Small intestine (tissue), 7 donors: Measurements from ENCODE around the gene OPCML. TPM values are rescaled to one million over a fixed set of nuclear protein-coding genes. Genes with fewer than 3 reads are reported as not detected.
A peak's percentile ranks its signal among the peaks of the same experiment; 100 is the strongest.

ENCODE experiments used
- DNase-seq, 2 donors: peaks; one replicate each; pipeline versions ENCODE4 v3.0.0 to v3.0.0-alpha.2; 2013
- FAIRE-seq: peaks from 2 replicates; lab custom pipeline; 2012; peaks lifted over from hg19 to GRCh38; lab: Jason Lieb, UNC
- H3K27ac ChIP-seq, 3 donors: one replicate each; pipeline ENCODE4 v1.5.1; 2013; ENCODE audit warnings: low read length in 2 of 3, mild to moderate bottlenecking in 2 of 3, control low read depth in 1 of 3, inconsistent platforms in 1 of 3, low read depth in 1 of 3, moderate library complexity in 1 of 3
- H3K27me3 ChIP-seq, 3 donors: one replicate each; pipeline ENCODE4 v1.6.1; 2013; ENCODE audit warnings: low read length in 3 of 3, inconsistent platforms in 1 of 3; ENCODE audit not compliant: control insufficient read depth in 3 of 3, insufficient read depth in 3 of 3
- H3K36me3 ChIP-seq, 3 donors: one replicate each; pipeline ENCODE4 v1.6.1; 2013; ENCODE audit warnings: low read length in 3 of 3, inconsistent platforms in 1 of 3, low read depth in 1 of 3, mild to moderate bottlenecking in 1 of 3, moderate library complexity in 1 of 3; ENCODE audit not compliant: control insufficient read depth in 3 of 3, insufficient read depth in 2 of 3
- H3K4me1 ChIP-seq, 3 donors: one replicate each; pipeline ENCODE4 v1.6.1; 2013; ENCODE audit warnings: low read length in 2 of 3, inconsistent platforms in 1 of 3, low read depth in 1 of 3, mild to moderate bottlenecking in 1 of 3, moderate library complexity in 1 of 3; ENCODE audit not compliant: control insufficient read depth in 3 of 3, insufficient read depth in 2 of 3
- H3K4me3 ChIP-seq, 3 donors: one replicate each; pipeline ENCODE4 v1.5.1; 2013; ENCODE audit warnings: low read length in 3 of 3, control low read depth in 1 of 3, inconsistent platforms in 1 of 3, low read depth in 1 of 3, mild to moderate bottlenecking in 1 of 3, moderate library complexity in 1 of 3
- H3K9me3 ChIP-seq, 2 donors: one replicate each; pipeline ENCODE4 v1.6.1; 2013; ENCODE audit warnings: low read depth in 1 of 2, low read length in 1 of 2; ENCODE audit not compliant: control insufficient read depth in 2 of 2, insufficient read depth in 1 of 2
- WGBS, 3 donors: extraction: QIAGEN DNeasy Blood & Tissue Kit; methylation state at CpG; one replicate each; pipeline ENCODE4 v1.1.7; 2013; 5-methylcytosine and 5-hydroxymethylcytosine counted together
- polyA plus RNA-seq, 4 donors: library from polyadenylated mRNA; stranded (reverse) in 3 of 4; unstranded in 1 of 4; fragments of 200-250 nt in 3 of 4; fragments of 120-200 nt in 1 of 4; gene quantifications; one replicate each; pipeline versions ENCODE4 v1.2.1 to v1.2.3, GENCODE V29; 2013
- donor health status: healthy with polysubstance abuse.
- donor health status: control.
- donor health status: control.
- donor health status: Bipolar disorder and iron deficiency.
- donor health status: healthy.

The OPCML gene
- polyA plus RNA-seq, 4 donors: 0.16 to 2.0 TPM; not detected in 2

DNA sequence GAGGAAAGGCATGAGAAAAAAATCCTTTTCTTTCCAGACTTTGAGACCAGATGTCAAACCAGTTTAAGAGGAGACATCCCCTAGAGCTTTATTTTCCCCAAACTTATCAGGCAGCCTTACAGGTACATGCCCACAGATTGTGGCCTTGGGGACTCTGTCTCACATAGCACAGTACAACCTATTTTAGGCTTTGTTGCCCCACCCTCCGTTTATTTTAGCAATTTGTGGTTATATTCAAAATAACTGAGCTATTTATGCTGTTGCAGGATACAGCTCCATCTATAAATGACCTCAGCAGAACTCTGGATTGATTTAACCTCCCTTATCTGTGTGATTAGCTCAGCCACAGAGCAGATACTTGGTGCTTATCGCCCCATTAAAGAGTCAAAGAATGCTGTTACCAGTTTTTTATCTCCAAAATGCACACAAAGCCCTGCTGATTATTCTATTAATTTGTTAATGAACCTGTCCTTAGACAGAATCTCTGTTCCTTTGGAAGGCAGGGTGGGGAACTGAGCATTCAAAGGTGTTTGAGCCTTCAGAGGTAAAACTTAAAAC, 525.2 kb downstream of the OPCML start:
- 14 to 51% (median 15%) methylated on average over 2 of the region's 2 CpGs for WGBS, 3 donors
- peaks cover 0 to 14% of the 10 kb centered on the region in 2 donors for H3K9me3 ChIP-seq
- DNase-seq (peak in 1 of 2 donors; percentile 27), FAIRE-seq (no peak)
- H3K36me3 ChIP-seq: no peaks in the 10 kb centered on the region
- no peak overlapping the region for H3K4me3 ChIP-seq
- peaks cover 0 to 2% (median 0%) of the 10 kb centered on the region in 3 donors for H3K27me3 ChIP-seq
- no peak overlapping the region for H3K27ac ChIP-seq
- H3K4me1 ChIP-seq: no peaks in the 10 kb centered on the region

- no peaks in the 10 kb centered on the region for H3K4me1 ChIP-seq
- 80 to 84% (median 80%) methylated on average over 13 of the region's 13 CpGs for WGBS, 3 donors
- no peaks in the 10 kb centered on the region for H3K36me3 ChIP-seq
- no peak for DNase-seq
- H3K27me3 ChIP-seq: no peaks in the 10 kb centered on the region
- H3K9me3 ChIP-seq: peaks cover 0 to 16% of the 10 kb centered on the region in 2 donors
- H3K27ac ChIP-seq: no peak overlapping the region
- no peak for FAIRE-seq
- H3K4me3 ChIP-seq: no peak overlapping the region
Observed at GRCh38 chr11:133004369-133004768, 527.9 kb downstream of the OPCML start.

- FAIRE-seq (no peak), DNase-seq (peak in 1 of 2 donors; percentile 15)
- no peak overlapping the region for H3K4me3 ChIP-seq
- WGBS, 3 donors: 8 to 32% (median 14%) methylated on average over 12 of the region's 12 CpGs
- peaks cover 0 to 6% (median 2%) of the 10 kb centered on the region in 3 donors for H3K27me3 ChIP-seq
- H3K9me3 ChIP-seq: peaks cover 0 to 7% of the 10 kb centered on the region in 2 donors
- no peak overlapping the region for H3K27ac ChIP-seq
- no peaks in the 10 kb centered on the region for H3K36me3 ChIP-seq
- no peaks in the 10 kb centered on the region for H3K4me1 ChIP-seq
Observed at GRCh38 chr11:132999516-132999915, 532.8 kb downstream of the OPCML start.

DNA sequence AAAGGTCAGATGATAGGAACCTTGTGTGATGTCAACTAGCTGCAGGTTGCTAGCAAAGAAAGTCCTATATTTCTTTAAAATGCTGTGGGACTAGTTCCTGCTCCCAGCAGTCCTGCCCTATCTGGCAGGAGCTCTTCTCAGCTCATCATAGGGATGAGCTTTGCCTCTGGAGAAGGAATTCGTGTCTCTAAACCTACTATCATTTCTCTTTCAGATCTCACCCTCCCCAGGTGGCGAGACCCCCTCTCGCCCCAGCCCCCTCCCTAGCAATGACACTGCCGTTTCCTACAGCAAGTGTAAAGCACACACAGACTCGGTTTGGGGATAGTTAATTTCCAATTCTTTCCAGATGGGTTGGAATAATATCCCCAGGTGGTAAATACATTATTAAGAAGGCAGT, 533.3 kb downstream of the OPCML start:
- H3K36me3 ChIP-seq: no peaks in the 10 kb centered on the region
- H3K27ac ChIP-seq: no peak overlapping the region
- no peak overlapping the region for H3K4me3 ChIP-seq
- peaks cover 0 to 6% of the 10 kb centered on the region in 2 donors for H3K9me3 ChIP-seq
- DNase-seq (no peak), FAIRE-seq (no peak)
- H3K27me3 ChIP-seq: peaks cover 0 to 10% (median 2%) of the 10 kb centered on the region in 3 donors
- WGBS, 3 donors: 45 to 53% (median 51%) methylated on average over 5 of the region's 5 CpGs
- H3K4me1 ChIP-seq: no peaks in the 10 kb centered on the region

- DNase-seq (no peak), FAIRE-seq (no peak)
- Histone ChIP-seq H3K36me3 (no peaks in the 10 kb centered on the region), H3K9me3 (peaks cover 0 to 2% of the 10 kb centered on the region in 2 donors), H3K4me1 (no peaks in the 10 kb centered on the region), H3K4me3 (no peak overlapping the region), H3K27me3 (peaks cover 0 to 21% (median 14%) of the 10 kb centered on the region in 3 donors), H3K27ac (no peak overlapping the region)
- 72 to 83% (median 81%) methylated on average over 5 of the region's 5 CpGs for WGBS, 3 donors
Observed at GRCh38 chr11:132997396-132997795, 534.9 kb downstream of the OPCML start.

GRCh38 chr11:132994966-132995365, 537.3 kb downstream of the OPCML start:
- WGBS, 3 donors: 68 to 78% (median 76%) methylated on average over 6 of the region's 6 CpGs
- Histone ChIP-seq H3K36me3 (no peaks in the 10 kb centered on the region), H3K9me3 (no peaks in the 10 kb centered on the region), H3K27me3 (peaks cover 0 to 21% (median 14%) of the 10 kb centered on the region in 3 donors), H3K4me3 (no peak overlapping the region), H3K27ac (no peak overlapping the region), H3K4me1 (no peaks in the 10 kb centered on the region)
- FAIRE-seq (no peak), DNase-seq (no peak)

- no peaks in the 10 kb centered on the region for H3K9me3 ChIP-seq
- no peak for DNase-seq
- FAIRE-seq: no peak
- WGBS, 3 donors: 2 to 6% (median 3%) methylated on average over 32 of the region's 32 CpGs
- H3K27ac ChIP-seq: no peak overlapping the region
- H3K4me3 ChIP-seq: no peak overlapping the region
- H3K27me3 ChIP-seq: peaks cover 0 to 21% (median 14%) of the 10 kb centered on the region in 3 donors
- H3K4me1 ChIP-seq: no peaks in the 10 kb centered on the region
- H3K36me3 ChIP-seq: no peaks in the 10 kb centered on the region
Observed at GRCh38 chr11:132993991-132994502, 538.3 kb downstream of the OPCML start.

GRCh38 chr11:132992838-132993631, 539.3 kb downstream of the OPCML start:
- no peaks in the 10 kb centered on the region for H3K4me1 ChIP-seq
- H3K9me3 ChIP-seq: no peaks in the 10 kb centered on the region
- peaks cover 0 to 21% (median 14%) of the 10 kb centered on the region in 3 donors for H3K27me3 ChIP-seq
- 36 to 44% (median 37%) methylated on average over 15 of the region's 15 CpGs for WGBS, 3 donors
- H3K4me3 ChIP-seq: no peak overlapping the region
- no peak for FAIRE-seq
- H3K36me3 ChIP-seq: no peaks in the 10 kb centered on the region
- no peak for DNase-seq
- H3K27ac ChIP-seq: no peak overlapping the region
